Breast epithelium (tissue), 4 donors: ENCODE measurements around the gene MAP4K1. TPM values are rescaled to one million over a fixed set of nuclear protein-coding genes. Genes with fewer than 3 reads are reported as not detected.
A peak's percentile ranks its signal among the peaks of the same experiment; 100 is the strongest.

Experiments used
- DNase-seq, 2 donors: peaks; one replicate each; pipeline ENCODE4 v3.0.0-alpha.2; 2019; ENCODE audit warnings: low spot score in 2 of 2
- H3K27ac ChIP-seq, 2 donors: fragments of 200-600 bp; sonication (generic) in 1 of 2; one replicate each; pipeline ENCODE4 v1.5.1; 2016 to 2019; ENCODE audit warnings: mild to moderate bottlenecking in 1 of 2
- H3K27me3 ChIP-seq, 2 donors: fragments of 200-600 bp; sonication (generic) in 1 of 2; one replicate each; pipeline versions ENCODE4 v1.5.1 to v1.6.0; 2017 to 2019; ENCODE audit warnings: control low read depth in 1 of 2, mild to moderate bottlenecking in 1 of 2
- H3K36me3 ChIP-seq: fragments of 200-600 bp; one replicate; pipeline ENCODE4 v1.5.1; 2019
- H3K4me1 ChIP-seq, 2 donors: fragments of 200-600 bp; sonication (generic); one replicate each; pipeline ENCODE4 v1.5.1; 2016 to 2019; ENCODE audit warnings: control low read depth in 1 of 2
- H3K4me3 ChIP-seq, 3 donors: fragments of 200-600 bp; sonication (generic); 1 replicate in 2 of 3; 2 replicates in 1 of 3; pipeline ENCODE4 v1.5.1; 2016 to 2019; ENCODE audit warnings: mild to moderate bottlenecking in 3 of 3, moderate library complexity in 2 of 3
- H3K9me3 ChIP-seq, 2 donors: fragments of 200-600 bp; sonication (generic) in 1 of 2; one replicate each; pipeline ENCODE4 v1.5.1; 2016 to 2019; ENCODE audit warnings: control low read depth in 1 of 2
- CTCF ChIP-seq, 3 donors: fragments of 450-650 bp; IDR thresholded peaks; one replicate each; pipeline ENCODE4 v1.5.1; 2016 to 2017; ENCODE audit warnings: antibody characterized with exemption in 3 of 3, mild to moderate bottlenecking in 3 of 3, moderate library complexity in 3 of 3
- POLR2A ChIP-seq: fragments of 450-650 bp; IDR thresholded peaks from one replicate; pipeline ENCODE4 v1.6.1; 2016; ENCODE audit warnings: antibody characterized with exemption, mild to moderate bottlenecking, moderate library complexity
- POLR2AphosphoS5 ChIP-seq, 3 donors: sonication (generic); formaldehyde crosslinking; IDR thresholded peaks; one replicate each; pipeline ENCODE4 v1.6.1; 2017; ENCODE audit warnings: antibody characterized with exemption in 3 of 3
- intact Hi-C: fragments of 100-400 bp; cut with DNase I; formaldehyde crosslinking; loops from one replicate; pipeline ENCODE4 v1.15.1; 2023; ENCODE audit warnings: low total_unique reads
- total RNA-seq, 3 donors: library from RNA; depleted of rRNA; stranded (reverse); fragments of >200 nt; gene quantifications; one replicate each; pipeline ENCODE4 v1.1.0, GENCODE V29; 2016

Gene MAP4K1
- total RNA-seq, 3 donors from 2014 or later, result 2.5 to 9.3 (median 3.6) TPM

GRCh38 chr19:38545596-38545995, 72.2 kb downstream of the MAP4K1 start:
- Histone ChIP-seq H3K4me1 (no peaks in the 10 kb centered on the region), H3K27me3 (no peaks in the 10 kb centered on the region), H3K27ac (no peak overlapping the region), H3K9me3 (no peaks in the 10 kb centered on the region), H3K36me3 (no peaks in the 10 kb centered on the region), H3K4me3 (no peak overlapping the region)
- TF ChIP-seq CTCF (IDR thresholded peaks at IDR 0.05) (no peak), POLR2AphosphoS5 (IDR thresholded peaks at IDR 0.05) (no peak), POLR2A (no peak)
- DNase-seq, result no peak
- intact Hi-C loops, result loop anchor here (5.0 kb wide), 1 partner anchor 52 kb away; no protein-coding TSS in a partner anchor

GRCh38 chr19:38544569-38545315, 73.0 kb downstream of the MAP4K1 start:
- no peak overlapping the region for H3K27ac ChIP-seq
- no peaks in the 10 kb centered on the region for H3K27me3 ChIP-seq
- no peaks in the 10 kb centered on the region for H3K9me3 ChIP-seq
- no peaks in the 10 kb centered on the region for H3K36me3 ChIP-seq
- DNase-seq, result no peak
- H3K4me3 ChIP-seq, result peak overlapping the region in 2 of 3 donors; percentile 26 to 30
- TF ChIP-seq CTCF (IDR thresholded peaks at IDR 0.05) (peak in 1 of 3 donors; percentile 50), POLR2A (no peak)
- intact Hi-C loops, result loop anchor here (5.0 kb wide), 1 partner anchor 53 kb away; no protein-coding TSS in a partner anchor
- no peaks in the 10 kb centered on the region for H3K4me1 ChIP-seq

GRCh38 chr19:38543807-38544568, 73.8 kb downstream of the MAP4K1 start:
- peak in 1 of 2 donors; percentile 66 for DNase-seq
- Histone ChIP-seq H3K4me1 (no peaks in the 10 kb centered on the region), H3K9me3 (no peaks in the 10 kb centered on the region), H3K27ac (no peak overlapping the region), H3K27me3 (no peaks in the 10 kb centered on the region), H3K4me3 (peak overlapping the region in 2 of 3 donors; percentile 26 to 30), H3K36me3 (no peaks in the 10 kb centered on the region)
- TF ChIP-seq POLR2AphosphoS5 (IDR thresholded peaks at IDR 0.05), result no peak
- TF ChIP-seq CTCF (IDR thresholded peaks at IDR 0.05), result peak in 1 of 3 donors; percentile 53
- intact Hi-C loops, result no loop called here

GRCh38 chr19:38543286-38543806, 74.4 kb downstream of the MAP4K1 start:
- H3K27ac ChIP-seq, result no peak overlapping the region
- TF ChIP-seq POLR2A (no peak), POLR2AphosphoS5 (IDR thresholded peaks at IDR 0.05) (no peak), CTCF (IDR thresholded peaks at IDR 0.05) (no peak)

GRCh38 chr19:38542040-38542439, 75.7 kb downstream of the MAP4K1 start:
- no peaks in the 10 kb centered on the region for H3K36me3 ChIP-seq
- no peak for DNase-seq
- H3K4me1 ChIP-seq, result no peaks in the 10 kb centered on the region
- intact Hi-C loops, result no loop called here
- H3K27me3 ChIP-seq, result no peaks in the 10 kb centered on the region
- TF ChIP-seq CTCF (IDR thresholded peaks at IDR 0.05) (no peak), POLR2A (no peak), POLR2AphosphoS5 (IDR thresholded peaks at IDR 0.05) (no peak)
- no peak overlapping the region for H3K4me3 ChIP-seq
- H3K27ac ChIP-seq, result no peak overlapping the region
- H3K9me3 ChIP-seq, result peaks cover 0 to 4% of the 10 kb centered on the region in 2 donors

More at GRCh38 chr19:38543286-38543806, 74.4 kb downstream of the MAP4K1 start:
- no peak for DNase-seq
- H3K4me3 ChIP-seq, result peak overlapping the region in 1 of 3 donors; percentile 26
- H3K36me3 ChIP-seq, result no peaks in the 10 kb centered on the region
- intact Hi-C loops, result no loop called here
- H3K27me3 ChIP-seq, result no peaks in the 10 kb centered on the region
- no peaks in the 10 kb centered on the region for H3K4me1 ChIP-seq
- no peaks in the 10 kb centered on the region for H3K9me3 ChIP-seq
